KMS-11 (cell line): ENCODE results near the gene ARHGAP21.

ENCODE experiments used
- H2AFZ ChIP-seq: fragments of 200-600 bp; sonication (generic); 2 replicates; pipeline ENCODE4 v1.6.1; 2016; ENCODE audit warnings: antibody characterized with exemption, mixed run types, low read depth
- H3K27ac ChIP-seq: fragments of 200-600 bp; sonication (generic); 2 replicates; pipeline ENCODE4 v1.6.1; 2016; ENCODE audit warnings: mild to moderate bottlenecking, mixed run types
- H3K27me3 ChIP-seq: fragments of 200-600 bp; sonication (generic); 2 replicates; pipeline ENCODE4 v1.6.1; 2017; ENCODE audit warnings: mild to moderate bottlenecking, low read depth, mixed run types, moderate library complexity; ENCODE audit not compliant: insufficient read depth
- H3K36me3 ChIP-seq: fragments of 200-600 bp; sonication (generic); 2 replicates; pipeline ENCODE4 v1.6.1; 2017; ENCODE audit warnings: mild to moderate bottlenecking, mixed run types; ENCODE audit not compliant: insufficient read depth
- H3K4me1 ChIP-seq: fragments of 200-600 bp; sonication (generic); 2 replicates; pipeline ENCODE4 v1.6.1; 2016; ENCODE audit warnings: mild to moderate bottlenecking, low read depth, mixed run types; ENCODE audit not compliant: poor library complexity, severe bottlenecking
- H3K4me2 ChIP-seq: fragments of 200-600 bp; sonication (generic); 2 replicates; pipeline ENCODE4 v1.7.0; 2016; ENCODE audit warnings: mild to moderate bottlenecking, mixed run types
- H3K4me3 ChIP-seq: fragments of 200-600 bp; sonication (generic); IDR thresholded peaks from 2 replicates; pipeline ENCODE4 v1.6.1; 2017; ENCODE audit warnings: low read depth, low read length, mixed read lengths; ENCODE audit not compliant: insufficient read depth
- H3K79me2 ChIP-seq: fragments of 200-600 bp; sonication (generic); 2 replicates; pipeline ENCODE4 v1.6.1; 2016; ENCODE audit warnings: low read depth, mixed run types; ENCODE audit not compliant: insufficient read depth
- H3K9ac ChIP-seq: fragments of 200-600 bp; sonication (generic); 2 replicates; pipeline ENCODE4 v1.6.1; 2016; ENCODE audit warnings: mild to moderate bottlenecking, mixed run types
- H4K20me1 ChIP-seq: fragments of 200-600 bp; sonication (generic); 2 replicates; pipeline ENCODE4 v1.6.1; 2016; ENCODE audit warnings: mild to moderate bottlenecking, mixed run types; ENCODE audit not compliant: insufficient read depth
- TF ChIP-seq, protein P1 (sequence below): fragments of 200-600 bp; sonication (generic); conservative IDR thresholded peaks from 2 replicates; pipeline ENCODE4 v1.6.1; 2017; ENCODE audit warnings: low read depth, mild to moderate bottlenecking, antibody characterized with exemption, low read length, moderate library complexity, mixed read lengths

The ARHGAP21 gene

DNA sequence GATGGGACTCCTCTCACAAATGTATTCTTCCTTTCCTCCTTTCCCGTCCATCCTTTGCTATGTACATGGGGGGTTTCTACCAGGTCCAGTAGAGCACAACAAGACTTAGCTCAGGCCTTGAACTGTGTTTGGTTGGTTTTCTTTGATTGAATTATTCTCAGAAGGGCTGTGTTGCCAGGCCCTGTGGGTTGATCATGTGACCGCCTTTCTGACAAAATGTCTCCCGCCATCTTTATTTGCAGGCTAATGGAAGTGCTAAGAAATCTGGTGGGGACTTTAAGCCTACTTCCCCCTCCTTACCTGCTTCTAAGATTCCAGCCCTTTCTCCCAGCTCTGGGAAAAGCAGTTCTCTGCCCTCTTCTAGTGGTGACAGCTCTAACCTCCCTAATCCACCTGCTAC is 178.1 kb downstream of the ARHGAP21 start:
- H3K4me2 ChIP-seq: no peak overlapping the region
- H3K27ac ChIP-seq: no peak overlapping the region
- H4K20me1 ChIP-seq: no peaks in the 10 kb centered on the region
- H3K27me3 ChIP-seq: no peaks in the 10 kb centered on the region
- TF ChIP-seq, protein P1, sequence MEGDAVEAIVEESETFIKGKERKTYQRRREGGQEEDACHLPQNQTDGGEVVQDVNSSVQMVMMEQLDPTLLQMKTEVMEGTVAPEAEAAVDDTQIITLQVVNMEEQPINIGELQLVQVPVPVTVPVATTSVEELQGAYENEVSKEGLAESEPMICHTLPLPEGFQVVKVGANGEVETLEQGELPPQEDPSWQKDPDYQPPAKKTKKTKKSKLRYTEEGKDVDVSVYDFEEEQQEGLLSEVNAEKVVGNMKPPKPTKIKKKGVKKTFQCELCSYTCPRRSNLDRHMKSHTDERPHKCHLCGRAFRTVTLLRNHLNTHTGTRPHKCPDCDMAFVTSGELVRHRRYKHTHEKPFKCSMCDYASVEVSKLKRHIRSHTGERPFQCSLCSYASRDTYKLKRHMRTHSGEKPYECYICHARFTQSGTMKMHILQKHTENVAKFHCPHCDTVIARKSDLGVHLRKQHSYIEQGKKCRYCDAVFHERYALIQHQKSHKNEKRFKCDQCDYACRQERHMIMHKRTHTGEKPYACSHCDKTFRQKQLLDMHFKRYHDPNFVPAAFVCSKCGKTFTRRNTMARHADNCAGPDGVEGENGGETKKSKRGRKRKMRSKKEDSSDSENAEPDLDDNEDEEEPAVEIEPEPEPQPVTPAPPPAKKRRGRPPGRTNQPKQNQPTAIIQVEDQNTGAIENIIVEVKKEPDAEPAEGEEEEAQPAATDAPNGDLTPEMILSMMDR: no peak
- H3K79me2 ChIP-seq: no peaks in the 10 kb centered on the region
- no peak overlapping the region for H3K4me3 ChIP-seq
- no peaks in the 10 kb centered on the region for H3K36me3 ChIP-seq
- no peak overlapping the region for H2AFZ ChIP-seq
- H3K4me1 ChIP-seq: no peaks in the 10 kb centered on the region
- no peak overlapping the region for H3K9ac ChIP-seq

- H3K4me2 ChIP-seq: no peak overlapping the region
- H3K27ac ChIP-seq: no peak overlapping the region
- H2AFZ ChIP-seq: no peak overlapping the region
- H3K4me1 ChIP-seq: no peaks in the 10 kb centered on the region
- H3K4me3 ChIP-seq: no peak overlapping the region
- H3K27me3 ChIP-seq: no peaks in the 10 kb centered on the region
- TF ChIP-seq, protein P1: no peak
- no peak overlapping the region for H3K9ac ChIP-seq
- H3K79me2 ChIP-seq: no peaks in the 10 kb centered on the region
- H4K20me1 ChIP-seq: no peaks in the 10 kb centered on the region
- H3K36me3 ChIP-seq: no peaks in the 10 kb centered on the region
Observed at GRCh38 chr10:24544776-24545175, 178.9 kb downstream of the ARHGAP21 start.

- no peak overlapping the region for H3K9ac ChIP-seq
- H4K20me1 ChIP-seq: no peaks in the 10 kb centered on the region
- H2AFZ ChIP-seq: no peak overlapping the region
- no peak overlapping the region for H3K4me2 ChIP-seq
- no peaks in the 10 kb centered on the region for H3K4me1 ChIP-seq
- no peak overlapping the region for H3K4me3 ChIP-seq
- H3K27ac ChIP-seq: no peak overlapping the region
- no peaks in the 10 kb centered on the region for H3K27me3 ChIP-seq
- no peaks in the 10 kb centered on the region for H3K36me3 ChIP-seq
- H3K79me2 ChIP-seq: no peaks in the 10 kb centered on the region
- TF ChIP-seq, protein P1: no peak
Observed at GRCh38 chr10:24542314-24543270, 181.1 kb downstream of the ARHGAP21 start.

DNA sequence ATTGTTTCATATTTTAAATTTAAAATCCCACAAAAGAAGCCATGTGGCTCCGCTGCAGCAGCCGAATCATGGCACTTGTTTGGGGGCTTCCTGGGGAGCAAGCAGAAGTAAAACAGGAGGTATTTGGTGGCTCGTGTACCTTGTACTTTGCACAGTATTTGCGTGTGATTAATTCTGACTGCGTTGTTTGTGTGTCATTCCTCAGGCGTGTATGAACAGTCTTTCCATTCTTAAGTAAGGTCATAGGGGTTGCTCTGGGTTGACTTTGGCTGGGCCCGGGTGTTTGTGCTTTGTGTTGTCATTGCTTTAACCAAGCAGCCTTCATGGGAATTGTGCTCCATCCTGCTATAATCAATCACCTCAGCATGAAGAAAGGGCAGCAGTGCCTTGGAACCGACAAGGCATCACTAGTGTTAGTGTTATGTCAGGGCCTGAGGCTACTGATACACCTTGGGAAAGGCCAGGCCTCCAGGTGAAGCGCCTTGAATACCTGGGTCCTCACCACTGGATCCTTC is 182.4 kb downstream of the ARHGAP21 start:
- Histone ChIP-seq H3K4me2 (no peak overlapping the region), H3K4me3 (no peak overlapping the region), H3K36me3 (no peaks in the 10 kb centered on the region), H3K9ac (no peak overlapping the region), H3K27me3 (no peaks in the 10 kb centered on the region), H3K79me2 (no peaks in the 10 kb centered on the region), H3K4me1 (no peaks in the 10 kb centered on the region), H4K20me1 (no peaks in the 10 kb centered on the region), H2AFZ (no peak overlapping the region), H3K27ac (no peak overlapping the region)
- TF ChIP-seq, protein P1: no peak
